NCI-H446 (cell line): Measurements from ENCODE around the gene CTDNEP1.

Experiments used
- DNase-seq, 2 experiments: peaks; one replicate each; lab custom pipeline; 2025; lab: John Stamatoyannopoulos, UW

CTDNEP1 gene

DNA sequence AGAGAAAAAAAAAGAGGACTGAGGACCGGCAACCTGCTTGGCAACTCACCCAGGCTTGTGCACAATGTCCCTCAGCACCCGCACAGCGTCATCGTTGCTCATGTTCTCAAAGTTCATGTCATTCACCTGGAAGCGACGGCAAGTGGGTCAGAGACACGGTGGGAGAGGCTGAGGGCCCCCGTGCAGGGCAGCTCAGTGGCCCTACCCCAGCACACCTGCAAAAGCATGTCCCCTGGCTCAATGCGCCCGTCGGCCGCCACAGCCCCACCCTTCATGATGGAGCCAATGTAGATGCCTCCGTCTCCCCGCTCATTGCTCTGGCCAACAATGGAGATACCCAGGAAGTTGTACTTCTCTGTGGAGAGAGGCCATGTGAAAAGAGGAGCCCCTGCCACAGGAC is 22.6 kb downstream of the CTDNEP1 start:
- DNase-seq = no peak

DNA sequence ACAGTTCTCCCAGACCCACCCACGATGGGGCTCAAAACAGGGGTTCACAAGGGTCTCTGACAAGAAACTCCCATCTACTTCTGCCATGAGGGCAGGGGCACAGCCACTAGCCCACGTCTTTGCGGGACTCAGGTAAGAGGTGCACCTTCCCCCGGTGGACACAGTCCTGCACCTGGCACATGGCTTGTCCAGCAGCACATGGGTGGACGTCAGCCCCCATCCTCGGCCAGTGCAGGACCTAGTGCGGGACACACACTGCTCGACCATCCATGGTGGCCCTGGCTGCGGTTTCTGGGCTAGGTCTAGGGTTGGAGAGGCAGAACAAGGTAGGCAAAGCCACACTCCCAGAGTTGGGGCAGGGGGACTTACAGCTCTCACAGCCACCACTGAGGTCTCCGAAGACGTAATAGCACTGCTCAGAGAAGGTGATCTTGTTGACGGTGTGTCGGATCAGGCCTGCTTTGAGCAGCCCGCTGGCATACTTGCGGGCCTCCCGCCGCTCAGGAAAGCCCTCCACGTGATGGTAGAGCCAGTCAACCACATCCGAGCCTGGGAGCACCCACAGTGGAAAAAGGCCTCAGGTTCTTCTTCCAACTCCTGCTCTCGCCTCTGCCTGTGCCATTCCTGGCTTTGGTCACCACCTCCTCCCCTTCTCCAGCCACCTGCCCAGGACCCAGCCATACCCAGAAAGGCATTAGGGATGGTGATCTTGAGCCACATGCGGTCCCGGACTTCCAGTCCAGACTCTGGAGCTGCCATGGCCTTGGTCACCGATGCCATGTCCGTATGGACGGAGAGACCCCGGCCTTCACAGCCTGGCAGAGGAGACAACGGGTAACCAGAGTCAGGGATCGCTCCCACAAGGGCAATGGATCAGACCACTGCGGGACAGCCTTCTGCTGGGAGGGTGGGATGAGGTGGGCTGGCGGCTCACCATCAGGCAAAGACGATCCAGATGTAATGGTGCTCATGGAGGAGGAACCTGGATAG is 24.5 kb downstream of the CTDNEP1 start:
- DNase-seq = no peak

- no peak for DNase-seq
Measured at GRCh38 chr17:7225711-7226331, 25.7 kb downstream of the CTDNEP1 start.

- DNase-seq = no peak
Measured at GRCh38 chr17:7224661-7225111, 26.8 kb downstream of the CTDNEP1 start.

GRCh38 chr17:7224110-7224509 is 27.4 kb downstream of the CTDNEP1 start:
- DNase-seq = no peak

- no peak for DNase-seq
Measured at GRCh38 chr17:7223375-7223774, 28.2 kb downstream of the CTDNEP1 start.

- no peak for DNase-seq
Measured at GRCh38 chr17:7222972-7223292, 28.6 kb downstream of the CTDNEP1 start.

- DNase-seq = no peak
Measured at GRCh38 chr17:7222093-7222971, 29.2 kb downstream of the CTDNEP1 start.

DNA sequence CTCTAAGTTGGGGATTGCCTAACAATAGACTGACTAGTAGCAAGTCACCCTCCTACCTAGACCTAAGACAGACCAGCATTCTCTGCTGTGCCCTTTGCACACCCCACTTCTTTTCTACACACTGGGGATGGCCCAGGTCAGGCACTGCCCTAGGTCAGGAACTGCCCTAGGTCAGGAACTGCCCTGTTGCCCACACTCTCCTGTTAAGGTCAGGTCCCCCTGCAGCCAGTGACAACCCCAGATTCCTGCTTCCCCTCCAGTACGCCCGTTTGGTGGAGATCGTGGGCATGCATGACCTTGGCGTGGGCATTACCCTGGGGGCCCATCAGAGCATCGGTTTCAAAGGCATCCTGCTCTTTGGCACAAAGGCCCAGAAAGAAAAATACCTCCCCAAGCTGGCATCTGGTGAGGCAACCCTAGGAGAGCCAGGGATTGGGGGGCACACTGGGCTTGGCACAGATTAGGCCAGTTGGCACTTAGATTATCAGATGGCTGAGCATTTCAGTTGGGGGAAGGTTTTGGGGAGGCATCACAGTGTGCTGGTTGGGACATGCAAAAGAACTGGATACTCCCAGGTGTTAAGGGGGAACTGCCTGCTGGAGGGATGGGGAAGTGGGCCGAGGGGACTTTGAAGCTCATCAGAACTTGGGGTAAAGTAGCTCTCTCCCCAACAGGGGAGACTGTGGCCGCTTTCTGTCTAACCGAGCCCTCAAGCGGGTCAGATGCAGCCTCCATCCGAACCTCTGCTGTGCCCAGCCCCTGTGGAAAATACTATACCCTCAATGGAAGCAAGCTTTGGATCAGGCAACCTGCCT is 30.0 kb downstream of the CTDNEP1 start:
- DNase-seq = no peak

DNA sequence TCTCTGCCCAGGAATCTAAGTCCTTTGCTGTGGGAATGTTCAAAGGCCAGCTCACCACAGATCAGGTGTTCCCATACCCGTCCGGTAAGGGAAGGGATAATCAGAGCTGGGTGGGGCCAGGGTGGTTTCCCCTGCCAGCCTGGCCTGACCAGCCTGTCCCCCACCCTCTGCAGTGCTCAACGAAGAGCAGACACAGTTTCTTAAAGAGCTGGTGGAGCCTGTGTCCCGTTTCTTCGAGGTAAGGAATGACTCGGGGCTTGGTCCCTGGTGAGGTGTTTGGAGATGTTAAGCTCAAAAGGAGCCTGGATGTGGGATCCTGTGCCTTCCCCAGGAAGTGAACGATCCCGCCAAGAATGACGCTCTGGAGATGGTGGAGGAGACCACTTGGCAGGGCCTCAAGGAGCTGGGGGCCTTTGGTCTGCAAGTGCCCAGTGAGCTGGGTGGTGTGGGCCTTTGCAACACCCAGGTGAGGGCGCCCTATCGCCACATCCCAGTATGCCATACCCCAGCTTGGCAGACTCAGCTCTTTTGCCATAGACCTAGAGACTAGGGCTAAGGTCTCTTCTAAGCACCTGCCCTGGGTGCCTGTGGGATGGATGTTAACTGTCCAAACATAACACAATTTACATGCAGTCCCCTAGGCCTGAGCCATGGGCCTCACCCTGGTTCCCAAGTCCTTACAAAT is 30.8 kb downstream of the CTDNEP1 start:
- peak in 1 of 2 experiments; percentile 33 for DNase-seq

GRCh38 chr17:7219812-7220592 is 31.5 kb downstream of the CTDNEP1 start, which contains the start of the genes ACADVL and DLG4:
Gene ACADVL, plus strand, starts transcription at chr17:7219938. Its CDS starts 47 bp downstream, at chr17:7219985.
Gene DLG4, minus strand, starts transcription at chr17:7219836.
- DNase-seq = peak in 1 of 2 experiments; percentile 80

DNA sequence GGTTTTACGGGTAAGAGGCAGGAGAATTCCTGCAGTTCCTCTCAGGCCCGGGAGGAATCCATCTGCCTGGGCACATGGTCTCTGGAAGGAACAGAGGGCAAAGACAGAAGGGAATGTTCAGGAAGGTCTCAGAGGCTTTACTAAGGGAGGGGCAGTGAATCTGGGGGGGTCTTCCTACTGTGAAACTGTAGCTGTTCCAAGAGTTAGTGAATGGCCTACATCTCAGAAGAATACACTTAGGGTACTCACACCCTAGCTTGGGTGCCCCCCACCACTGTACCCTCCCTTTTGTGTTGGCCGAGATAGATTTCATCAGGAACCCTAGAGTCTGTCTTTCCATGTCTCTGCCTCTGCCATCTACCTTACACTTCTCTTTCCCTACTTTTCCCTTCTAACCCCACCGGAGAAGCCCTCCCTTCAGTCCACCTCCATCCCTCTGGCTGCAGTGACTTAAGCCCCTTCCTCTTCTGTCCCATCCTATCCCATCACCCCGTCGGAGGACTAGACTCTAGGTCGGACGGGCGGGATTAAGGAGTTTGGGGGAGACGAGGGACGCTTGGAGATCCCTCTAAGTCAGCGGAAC is 32.2 kb downstream of the CTDNEP1 start:
- peak in 1 of 2 experiments; percentile 40 for DNase-seq

DNA sequence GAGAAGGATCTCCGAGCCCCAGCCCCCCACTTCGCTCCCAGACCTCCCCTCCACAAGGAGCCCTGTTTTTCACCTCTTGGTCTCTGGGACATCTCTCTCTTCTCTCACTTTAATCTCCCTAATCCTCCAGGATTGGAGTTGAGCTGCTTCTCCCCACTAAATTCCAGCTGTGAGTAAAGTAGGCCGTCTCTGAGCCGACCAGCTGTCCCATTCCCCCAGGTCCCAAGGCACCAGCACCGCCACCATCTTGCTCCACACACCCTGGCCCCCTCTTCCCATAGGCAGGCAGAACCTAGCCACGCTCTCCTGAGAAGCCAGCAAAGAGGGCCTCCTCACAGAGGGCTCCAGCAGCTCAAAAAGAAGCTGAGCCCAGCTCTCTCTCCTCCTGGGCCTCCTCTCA is 32.8 kb downstream of the CTDNEP1 start:
- no peak for DNase-seq

DNA sequence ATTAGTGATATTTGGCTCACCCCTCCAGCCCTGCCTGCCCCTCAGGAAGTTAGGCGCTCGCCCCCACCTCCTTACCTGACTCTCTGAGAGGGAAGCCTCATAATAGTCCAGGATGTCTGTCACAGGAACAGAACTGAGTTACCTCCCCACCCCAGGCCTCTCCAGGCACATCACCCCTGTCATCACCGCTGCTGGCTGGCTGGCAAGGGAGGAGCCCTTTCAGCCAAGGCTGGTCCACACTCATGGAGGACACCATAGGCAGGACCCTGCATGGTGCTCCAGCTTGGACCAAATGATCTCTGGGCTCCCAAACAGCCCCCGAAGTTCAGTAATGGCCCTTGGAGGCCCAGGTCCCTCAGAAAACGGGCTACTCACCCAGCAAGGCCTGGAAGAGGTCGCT is 33.4 kb downstream of the CTDNEP1 start:
- DNase-seq = no peak

DNA sequence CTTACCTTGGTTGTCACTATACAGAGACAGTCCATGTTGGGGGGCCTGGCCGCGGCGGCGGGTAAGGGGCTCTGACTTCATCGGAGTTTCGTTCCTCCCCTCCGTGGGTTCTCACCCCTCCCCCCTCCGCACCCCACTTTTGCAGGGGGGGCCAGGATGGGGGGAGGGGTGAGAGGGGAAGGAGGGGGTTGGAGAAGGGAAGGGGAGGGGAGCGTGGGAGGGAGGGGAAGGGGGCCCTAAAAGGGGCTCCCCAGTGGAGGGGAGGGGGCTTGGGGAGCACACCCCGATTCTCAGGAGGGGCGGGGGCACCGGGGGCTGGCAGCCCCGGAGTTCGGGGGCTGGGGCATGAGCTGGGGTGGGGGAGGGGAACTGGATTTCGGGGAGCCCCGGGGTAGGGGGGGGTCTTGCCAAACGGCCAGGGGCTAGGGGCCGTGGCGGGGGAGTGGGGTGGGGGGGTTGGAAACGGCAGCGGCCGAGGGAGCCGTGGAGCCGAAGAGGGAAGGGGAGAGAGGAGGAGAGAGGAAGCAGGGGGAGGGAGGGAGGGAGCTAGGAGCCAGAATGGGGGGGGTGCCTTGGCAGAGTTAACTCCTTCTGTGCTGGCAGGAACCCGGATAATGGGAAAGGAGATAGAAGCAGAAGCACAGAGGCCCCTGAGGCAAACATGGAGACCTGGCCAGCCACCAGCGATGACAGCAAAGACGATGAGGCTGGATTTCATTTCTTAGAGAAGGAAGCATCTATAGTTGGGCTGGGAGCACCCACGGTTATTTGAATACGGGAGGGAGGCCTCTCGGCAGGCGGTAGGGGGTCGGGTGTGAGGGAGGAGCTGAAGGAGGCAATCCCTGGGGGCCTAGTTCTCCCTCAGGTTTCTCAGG is 34.2 kb downstream of the CTDNEP1 start:
- peak in 1 of 2 experiments; percentile 53 for DNase-seq

- DNase-seq = no peak
Measured at GRCh38 chr17:7216242-7217112, 35.1 kb downstream of the CTDNEP1 start.

- DNase-seq = peak in 1 of 2 experiments; percentile 18
Measured at GRCh38 chr17:7215652-7216180, 35.8 kb downstream of the CTDNEP1 start.
